K562 (cell line): ENCODE measurements around the gene IL4I1. TPM values are rescaled to one million over a fixed set of nuclear protein-coding genes. Genes with fewer than 3 reads are reported as not detected.

Source experiments
- BRCA1 ChIP-seq, 2 experiments: fragments of 450-650 bp in 1 of 2; sonication (generic) in 1 of 2; formaldehyde crosslinking in 1 of 2; IDR thresholded peaks; 2 replicates each; pipeline versions ENCODE4 v1.5.0 to v1.6.1; 2017 to 2020; ENCODE audit warnings: mild to moderate bottlenecking in 1 of 2, missing genetic modification reagents in 1 of 2
- BRD4 ChIP-seq: fragments of 200-600 bp; sonication (generic); IDR thresholded peaks from 2 replicates; pipeline ENCODE4 v1.6.1; 2017; ENCODE audit warnings: inconsistent platforms
- CHCHD3 ChIP-seq: fragments of 250-450 bp; sonication (Bioruptor Pico); IDR thresholded peaks from 2 replicates; pipeline ENCODE4 v2.1.2; 2022; ENCODE audit warnings: mild to moderate bottlenecking
- CHD2 ChIP-seq: IDR thresholded peaks from 2 replicates; pipeline ENCODE4 v1.6.1; 2011; ENCODE audit warnings: low read depth, low read length
- HOMEZ ChIP-seq: fragments of 250-450 bp; sonication (Bioruptor Pico); IDR thresholded peaks from 2 replicates; pipeline ENCODE4 v1.4.0; 2020; ENCODE audit warnings: mild to moderate bottlenecking, moderate library complexity
- PHB ChIP-seq: fragments of 250-450 bp; sonication (Bioruptor Pico); IDR thresholded peaks from 2 replicates; pipeline ENCODE4 v1.5.0; 2021
- PTTG1 ChIP-seq: fragments of 450-650 bp; IDR thresholded peaks from 2 replicates; pipeline ENCODE4 v1.6.1; 2016; ENCODE audit warnings: low read depth, mild to moderate bottlenecking, missing genetic modification characterization, missing compliant biosample characterization
- PYGO2 ChIP-seq: fragments of 450-650 bp; IDR thresholded peaks from 2 replicates; pipeline ENCODE4 v1.6.1; 2016; ENCODE audit warnings: mild to moderate bottlenecking, missing genetic modification characterization, moderate library complexity, missing compliant biosample characterization
- SETDB1 ChIP-seq: IDR thresholded peaks from one replicate; pipeline ENCODE4 v1.6.1; 2012; ENCODE audit warnings: low read length, control low read depth, inconsistent platforms
- SMARCE1 ChIP-seq: fragments of 450-650 bp; IDR thresholded peaks from 2 replicates; pipeline ENCODE4 v1.7.1; 2016; ENCODE audit warnings: mild to moderate bottlenecking
- ZBTB43 ChIP-seq: sonication (generic); formaldehyde crosslinking; IDR thresholded peaks from 2 replicates; pipeline ENCODE4 v1.8.0; 2023; ENCODE audit warnings: mild to moderate bottlenecking, missing genetic modification reagents
- ZNF124 ChIP-seq: sonication (generic); formaldehyde crosslinking; IDR thresholded peaks from 2 replicates; pipeline ENCODE4 v1.8.1; 2022; ENCODE audit warnings: missing genetic modification reagents
- ZNF133 ChIP-seq: fragments of 250-450 bp; sonication (Bioruptor Pico); IDR thresholded peaks from 2 replicates; pipeline ENCODE4 v1.4.0; 2020; ENCODE audit warnings: mild to moderate bottlenecking
- ZNF175 ChIP-seq: fragments of 200-800 bp; sonication (Bioruptor generic); IDR thresholded peaks from 2 replicates; pipeline ENCODE4 v1.6.1; 2016; ENCODE audit warnings: low read depth, mild to moderate bottlenecking, missing genetic modification characterization, missing compliant biosample characterization
- ZNF212 ChIP-seq: fragments of 450-650 bp; formaldehyde crosslinking; IDR thresholded peaks from 2 replicates; pipeline ENCODE4 v1.4.0; 2020; ENCODE audit warnings: mild to moderate bottlenecking
- ZNF347 ChIP-seq: fragments of 450-650 bp; formaldehyde crosslinking; IDR thresholded peaks from 2 replicates; pipeline ENCODE4 v1.4.0; 2020; ENCODE audit warnings: low read depth, mild to moderate bottlenecking, moderate library complexity
- ZNF408 ChIP-seq: fragments of 250-450 bp; sonication (Bioruptor Pico); IDR thresholded peaks from 2 replicates; pipeline ENCODE4 v1.4.0; 2020; ENCODE audit warnings: low read depth, mild to moderate bottlenecking, moderate library complexity
- ZNF644 ChIP-seq: fragments of 200-800 bp; sonication (Bioruptor generic); IDR thresholded peaks from 2 replicates; pipeline ENCODE4 v1.6.1; 2016; ENCODE audit warnings: low read depth, missing genetic modification characterization, missing compliant biosample characterization
- ZNF785 ChIP-seq: fragments of 250-450 bp; sonication (Bioruptor Pico); IDR thresholded peaks from 2 replicates; pipeline ENCODE4 v1.4.0; 2020; ENCODE audit warnings: mild to moderate bottlenecking
- polyA plus RNA-seq, 8 experiments: library from polyadenylated mRNA; depleted of rRNA in 4 of 8; stranded (reverse) in 5 of 8; unstranded in 3 of 8; fragments of >200 nt; fragmentation: Nextera tagmentation in 2 of 8; fragmentation: Illumina TruSeq in 1 of 8; extraction: Ambion mirVana in 2 of 8; extraction: Trizol in 1 of 8; gene quantifications; 2 replicates each; pipeline versions ENCODE4 v1.2.1 to v1.2.3, GENCODE V29; 2011 to 2014; ENCODE audit warnings: inconsistent platforms in 1 of 8, missing spikeins in 1 of 8
- total RNA-seq, 7 experiments: library from RNA; depleted of rRNA in 6 of 7; stranded (reverse); fragments of >200 nt in 6 of 7; fragmentation: Illumina TruSeq in 2 of 7; extraction: Trizol in 2 of 7; gene quantifications; 2 replicates each; pipeline versions ENCODE4 v1.2.1 to v1.2.3, GENCODE V29; 2011 to 2021; ENCODE audit warnings: low replicate concordance in 1 of 7
- TF ChIP-seq, protein P1 (sequence below): fragments of 250-450 bp; sonication (Bioruptor Pico); IDR thresholded peaks from 2 replicates; pipeline ENCODE4 v1.4.0; 2020; ENCODE audit warnings: borderline replicate concordance
- TF ChIP-seq, protein P2 (sequence below): fragments of 450-650 bp; IDR thresholded peaks from 2 replicates; pipeline ENCODE4 v1.6.1; 2016; ENCODE audit warnings: low read depth, mild to moderate bottlenecking, moderate library complexity
- TF ChIP-seq, protein P3 (sequence below): fragments of 250-450 bp; sonication (Bioruptor Pico); IDR thresholded peaks from 2 replicates; pipeline ENCODE4 v1.8.0; 2021; ENCODE audit warnings: borderline replicate concordance, mild to moderate bottlenecking, moderate library complexity; ENCODE audit not compliant: poor library complexity, severe bottlenecking

The IL4I1 gene
- total and polyA plus RNA-seq, 9 of the 15 experiments (the other 6 are each of a cell fraction or from before 2014, with no cell fraction given), result 0.06 to 0.95 (median 0.43) TPM; not detected in 2

GRCh38 chr19:49847731-49848696 is 48.7 kb downstream of the IL4I1 start (continued):
- no peak for TF ChIP-seq CHCHD3 (CRISPR knock-in tag)
- no peak for TF ChIP-seq HOMEZ
- no peak for TF ChIP-seq PYGO2
- TF ChIP-seq SETDB1, result no peak
- TF ChIP-seq PHB, result no peak
- no peak for TF ChIP-seq ZNF408 (CRISPR knock-in tag)
- no peak for TF ChIP-seq ZNF347 (CRISPR knock-in tag)
- no peak for TF ChIP-seq ZNF175
- no peak for TF ChIP-seq ZNF124 (CRISPR knock-in tag)
- TF ChIP-seq ZBTB43 (CRISPR knock-in tag), result no peak
- 0 out of 2 replicates have a peak, but pooled peaks have one; percentile 40 for TF ChIP-seq BRD4
- no peak for TF ChIP-seq PTTG1 (tag)
- TF ChIP-seq ZNF785 (CRISPR knock-in tag), result no peak
- TF ChIP-seq BRCA1 (IDR thresholded peaks at IDR 0.05), result no peak
- no peak for TF ChIP-seq BRCA1 (CRISPR knock-in tag; IDR thresholded peaks at IDR 0.05)
- 0 out of 2 replicates have a peak, but pooled peaks have one; percentile 47 for TF ChIP-seq ZNF644 (tag)
- TF ChIP-seq ZNF212, result no peak
- TF ChIP-seq, protein P1, sequence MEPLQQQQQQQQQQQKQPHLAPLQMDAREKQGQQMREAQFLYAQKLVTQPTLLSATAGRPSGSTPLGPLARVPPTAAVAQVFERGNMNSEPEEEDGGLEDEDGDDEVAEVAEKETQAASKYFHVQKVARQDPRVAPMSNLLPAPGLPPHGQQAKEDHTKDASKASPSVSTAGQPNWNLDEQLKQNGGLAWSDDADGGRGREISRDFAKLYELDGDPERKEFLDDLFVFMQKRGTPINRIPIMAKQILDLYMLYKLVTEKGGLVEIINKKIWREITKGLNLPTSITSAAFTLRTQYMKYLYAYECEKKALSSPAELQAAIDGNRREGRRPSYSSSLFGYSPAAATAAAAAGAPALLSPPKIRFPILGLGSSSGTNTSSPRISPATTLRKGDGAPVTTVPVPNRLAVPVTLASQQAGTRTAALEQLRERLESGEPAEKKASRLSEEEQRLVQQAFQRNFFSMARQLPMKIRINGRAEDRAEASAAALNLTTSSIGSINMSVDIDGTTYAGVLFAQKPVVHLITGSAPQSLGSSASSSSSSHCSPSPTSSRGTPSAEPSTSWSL (CRISPR knock-in tag), result no peak
- no peak for TF ChIP-seq ZNF133
- TF ChIP-seq SMARCE1, result peak; percentile 86
- TF ChIP-seq, protein P2, sequence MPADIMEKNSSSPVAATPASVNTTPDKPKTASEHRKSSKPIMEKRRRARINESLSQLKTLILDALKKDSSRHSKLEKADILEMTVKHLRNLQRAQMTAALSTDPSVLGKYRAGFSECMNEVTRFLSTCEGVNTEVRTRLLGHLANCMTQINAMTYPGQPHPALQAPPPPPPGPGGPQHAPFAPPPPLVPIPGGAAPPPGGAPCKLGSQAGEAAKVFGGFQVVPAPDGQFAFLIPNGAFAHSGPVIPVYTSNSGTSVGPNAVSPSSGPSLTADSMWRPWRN, result no peak
- no peak for TF ChIP-seq CHD2
- TF ChIP-seq, protein P3, sequence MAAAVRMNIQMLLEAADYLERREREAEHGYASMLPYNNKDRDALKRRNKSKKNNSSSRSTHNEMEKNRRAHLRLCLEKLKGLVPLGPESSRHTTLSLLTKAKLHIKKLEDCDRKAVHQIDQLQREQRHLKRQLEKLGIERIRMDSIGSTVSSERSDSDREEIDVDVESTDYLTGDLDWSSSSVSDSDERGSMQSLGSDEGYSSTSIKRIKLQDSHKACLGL (CRISPR knock-in tag), result no peak
